HG03469 (cell line): ENCODE measurements around the gene PPARD.
A peak's percentile ranks its signal among the peaks of the same experiment; 100 is the strongest.
"Not testable (repeated sequence)": the region's sequence is repeated elsewhere in the genome, so short reads cannot be mapped to it uniquely, and the experiment has no call there.

ENCODE experiments used
- ATAC-seq: cut with Tn5 transposase; IDR thresholded peaks from one replicate; pipeline ENCODE4 v1.9.1; 2021; ENCODE audit warnings: mild to moderate bottlenecking, moderate library complexity, moderate number of reproducible peaks; ENCODE audit not compliant: unreplicated experiment

Gene PPARD

DNA sequence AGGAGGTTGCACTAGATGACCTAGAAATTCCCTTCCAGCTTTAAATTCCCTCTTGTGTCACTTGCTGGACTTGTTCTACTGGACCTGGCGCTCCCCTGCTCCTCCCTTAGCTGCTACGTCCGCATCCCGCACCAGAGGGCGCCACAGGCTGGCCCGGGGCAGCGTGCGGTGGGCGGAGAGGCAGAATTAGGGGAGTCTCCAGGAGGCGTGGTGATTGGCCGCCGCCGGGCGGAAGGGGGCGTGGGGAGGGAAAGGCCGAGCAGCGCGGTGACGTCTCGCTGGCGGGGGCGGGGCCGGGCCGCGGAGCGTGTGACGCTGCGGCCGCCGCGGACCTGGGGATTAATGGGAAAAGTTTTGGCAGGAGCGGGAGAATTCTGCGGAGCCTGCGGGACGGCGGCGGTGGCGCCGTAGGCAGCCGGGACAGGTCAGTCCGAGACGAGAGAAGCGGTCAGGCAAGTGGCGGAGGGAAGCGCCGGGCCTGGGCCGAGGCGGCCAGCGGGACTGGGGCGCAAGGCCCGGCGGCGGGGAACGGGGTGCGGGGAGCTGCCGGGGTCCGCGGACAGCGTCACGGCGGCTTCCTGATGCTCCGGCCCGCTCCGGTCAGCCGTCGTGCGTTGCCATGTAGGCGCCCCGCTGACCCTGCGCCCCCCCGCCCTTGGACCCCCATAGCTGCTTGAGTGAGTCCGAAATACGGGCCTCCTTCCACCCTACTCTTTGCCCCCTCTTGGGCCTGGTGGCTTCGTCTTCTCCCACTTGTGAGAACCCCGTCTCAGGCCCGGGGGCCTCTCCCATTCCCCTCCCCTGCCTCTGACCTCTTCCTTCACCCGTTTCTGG lies at the start of gene PPARD:
TSS of gene PPARD (plus strand) at position 301 of the 834 bp plus-strand sequence. CDS start 68,530 bp downstream, outside the sequence.
- ATAC-seq = peak; percentile 84

DNA sequence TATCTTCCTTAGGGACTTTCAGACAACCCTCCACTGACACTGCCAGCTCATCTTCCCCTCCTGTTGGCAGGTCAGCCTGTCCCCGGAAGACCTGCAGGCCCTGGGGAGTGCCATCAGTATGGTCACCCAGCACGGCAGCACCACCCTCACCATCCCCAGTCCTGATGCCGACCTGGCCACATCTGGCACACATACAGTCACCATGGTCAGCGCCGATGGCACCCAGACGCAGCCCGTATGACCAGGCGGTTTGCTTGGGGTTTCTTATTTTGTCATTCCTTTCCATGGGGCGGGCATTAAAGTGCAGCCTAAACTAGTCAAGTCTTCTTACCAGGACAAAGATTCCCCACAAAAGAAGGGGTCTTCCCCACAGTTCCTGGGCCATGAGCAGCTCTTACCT lies 48.7 kb upstream of the PPARD start:
- ATAC-seq = no peak

DNA sequence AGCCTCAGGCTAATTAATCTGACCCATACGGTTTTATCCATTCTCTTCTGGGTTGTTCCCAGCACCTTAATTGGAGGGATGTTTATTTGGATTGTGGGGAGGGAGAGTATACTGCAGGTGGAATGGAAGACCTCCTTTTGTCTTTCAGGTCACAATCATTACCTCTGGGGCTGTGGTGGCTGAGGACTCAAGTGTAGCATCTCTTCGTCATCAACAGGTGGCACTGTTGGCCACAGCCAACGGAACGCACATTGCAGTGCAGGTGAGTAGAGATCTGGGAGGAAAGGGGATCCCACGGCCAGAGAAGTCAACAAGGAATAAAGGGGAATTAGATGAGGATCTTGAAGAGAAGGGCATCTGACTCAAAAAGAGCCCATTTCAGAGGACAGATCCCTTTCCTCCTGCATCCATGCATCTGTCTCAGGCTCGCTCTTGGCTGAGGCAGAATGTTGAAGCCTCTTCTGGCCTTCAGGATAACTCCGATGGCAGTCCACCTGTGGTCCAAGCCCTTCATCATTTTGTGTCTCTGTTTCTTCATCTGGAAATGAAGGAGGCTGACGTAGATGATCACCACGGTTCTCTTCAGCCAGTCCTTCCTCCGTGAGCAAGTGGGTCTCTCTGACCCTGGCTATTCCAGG lies 47.9 kb upstream of the PPARD start:
- ATAC-seq = no peak

DNA sequence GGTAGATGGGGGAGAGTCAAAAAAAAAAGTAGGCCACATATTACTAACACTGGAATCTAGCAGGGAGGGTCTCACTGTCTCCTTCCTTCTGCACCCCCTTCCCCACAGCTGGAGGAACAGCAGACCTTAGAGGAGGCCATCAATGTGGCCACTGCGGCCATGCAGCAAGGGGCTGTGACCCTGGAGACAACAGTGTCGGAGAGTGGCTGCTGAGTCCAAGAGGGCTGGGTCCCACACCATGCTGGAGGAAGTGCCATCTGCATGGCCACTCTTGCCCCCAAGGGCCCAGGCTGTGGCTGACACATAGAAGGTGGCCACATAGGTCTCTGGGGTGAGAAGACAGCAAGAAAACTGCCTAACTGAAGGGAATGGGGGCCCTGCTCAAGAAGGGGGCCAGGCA lies 47.3 kb upstream of the PPARD start:
- ATAC-seq = no peak

DNA sequence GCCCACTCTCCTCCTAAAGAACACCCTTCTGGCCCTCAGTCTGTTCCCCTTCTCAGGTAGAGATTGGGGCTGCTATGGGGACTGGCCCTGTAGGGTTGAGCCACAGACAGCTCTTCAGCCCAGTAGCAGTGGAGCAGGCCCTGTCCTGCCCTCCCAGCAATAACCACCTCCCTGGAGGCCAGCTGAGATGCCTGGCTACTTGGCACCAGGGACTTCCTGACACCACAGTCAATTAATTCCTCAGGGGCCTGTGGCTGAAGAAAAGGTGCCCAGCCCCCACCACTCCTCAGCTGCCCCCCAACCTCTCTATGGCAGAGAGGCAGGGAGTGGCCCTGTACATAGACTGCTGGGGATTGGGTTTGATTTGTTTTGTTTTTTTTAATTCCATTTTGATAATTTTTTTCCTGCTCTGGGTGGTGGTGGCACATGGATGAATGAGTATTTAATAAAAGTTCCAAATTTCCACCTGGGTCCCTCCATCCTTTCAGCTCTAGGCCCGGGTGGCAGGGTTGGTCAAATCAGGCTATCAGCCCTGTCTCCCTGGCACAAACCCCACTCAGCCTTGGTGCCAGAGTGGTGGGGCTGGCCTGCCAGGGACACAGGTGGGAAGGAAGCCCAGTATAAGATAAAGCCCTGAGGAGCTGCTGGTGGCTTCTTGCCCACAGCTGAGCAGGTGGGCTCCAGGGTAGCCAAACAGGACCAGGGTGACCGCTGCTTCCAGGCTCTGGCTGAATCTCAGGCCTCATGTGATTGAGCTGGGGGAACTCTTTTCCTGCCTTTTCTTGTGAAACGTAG lies 46.6 kb upstream of the PPARD start:
- ATAC-seq = no peak

DNA sequence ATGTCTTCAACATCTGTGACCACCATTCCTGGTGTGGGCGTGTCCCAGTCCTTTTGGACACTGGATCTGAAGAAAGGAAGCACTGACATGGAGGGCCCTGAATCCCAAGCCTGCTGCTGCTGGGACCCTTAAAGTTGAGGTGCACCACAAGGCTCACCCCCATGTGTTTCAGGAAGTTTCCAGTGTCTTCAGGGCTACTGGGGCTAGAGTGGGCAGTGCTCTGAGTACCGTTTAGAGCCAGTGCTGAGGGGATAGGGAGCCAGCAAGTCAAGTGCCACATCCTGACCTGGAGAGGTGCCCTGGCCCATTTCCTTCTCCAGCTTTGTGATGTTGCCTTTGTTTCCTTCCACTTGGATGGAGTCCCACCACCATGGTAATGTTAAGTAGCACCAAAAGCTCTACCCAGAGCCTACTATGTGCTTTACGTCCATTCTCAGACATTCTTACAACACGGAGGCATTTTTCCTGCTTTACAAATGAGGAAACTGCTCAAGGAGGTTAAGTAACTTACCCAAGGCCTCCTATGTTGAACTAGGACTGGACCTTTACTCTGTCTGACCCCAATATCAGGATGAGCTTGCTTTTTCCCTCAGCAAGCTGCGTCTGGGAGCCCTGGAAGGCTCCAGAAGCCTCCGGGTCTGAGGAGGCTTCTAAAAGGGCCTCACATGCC lies 45.3 kb upstream of the PPARD start:
- no peak for ATAC-seq

DNA sequence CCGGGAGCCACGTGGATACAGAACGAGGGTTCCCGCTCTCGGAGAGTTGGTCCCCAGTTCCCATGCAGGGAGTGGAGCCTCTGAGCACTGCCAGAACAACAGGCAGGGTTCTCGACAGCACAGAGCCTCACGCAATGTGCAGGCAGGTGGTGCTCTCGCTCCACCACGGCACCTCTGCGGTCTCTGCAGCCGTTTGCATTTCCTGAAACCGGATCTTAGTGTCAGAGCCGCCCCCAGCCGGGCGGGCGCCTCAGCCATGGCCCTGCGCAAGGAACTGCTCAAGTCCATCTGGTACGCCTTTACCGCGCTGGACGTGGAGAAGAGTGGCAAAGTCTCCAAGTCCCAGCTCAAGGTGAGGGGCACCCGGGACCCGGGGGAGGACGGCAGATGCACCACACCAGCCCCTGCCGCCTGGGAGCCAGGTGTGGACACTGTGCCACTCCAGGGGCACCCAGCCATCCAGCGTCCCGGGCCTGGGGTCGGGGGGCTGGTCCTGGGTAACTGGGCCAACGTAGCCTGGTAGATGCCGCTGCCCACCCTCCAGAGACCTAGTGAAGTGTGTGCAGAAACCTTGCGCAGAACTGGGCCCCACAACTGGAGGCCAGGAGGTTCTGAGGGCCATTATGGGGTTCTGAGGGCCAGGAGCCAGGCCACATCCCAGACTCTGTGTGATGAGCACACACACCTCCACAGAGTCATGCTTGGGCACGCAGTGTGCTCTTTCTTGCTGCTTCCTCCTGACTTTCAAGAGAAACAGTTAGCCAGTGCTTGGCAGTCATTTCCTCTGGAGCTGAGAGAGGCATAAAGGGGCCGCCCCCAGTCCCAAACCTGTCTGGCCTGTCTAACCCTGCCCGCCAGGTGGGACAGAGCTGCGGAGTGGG lies 44.5 kb upstream of the PPARD start, which contains the start of gene DEF6:
TSS of gene DEF6 (plus strand) at position 218 of the 881 bp plus-strand sequence. CDS start at position 257, 39 bp downstream.
- ATAC-seq = peak; percentile 57

DNA sequence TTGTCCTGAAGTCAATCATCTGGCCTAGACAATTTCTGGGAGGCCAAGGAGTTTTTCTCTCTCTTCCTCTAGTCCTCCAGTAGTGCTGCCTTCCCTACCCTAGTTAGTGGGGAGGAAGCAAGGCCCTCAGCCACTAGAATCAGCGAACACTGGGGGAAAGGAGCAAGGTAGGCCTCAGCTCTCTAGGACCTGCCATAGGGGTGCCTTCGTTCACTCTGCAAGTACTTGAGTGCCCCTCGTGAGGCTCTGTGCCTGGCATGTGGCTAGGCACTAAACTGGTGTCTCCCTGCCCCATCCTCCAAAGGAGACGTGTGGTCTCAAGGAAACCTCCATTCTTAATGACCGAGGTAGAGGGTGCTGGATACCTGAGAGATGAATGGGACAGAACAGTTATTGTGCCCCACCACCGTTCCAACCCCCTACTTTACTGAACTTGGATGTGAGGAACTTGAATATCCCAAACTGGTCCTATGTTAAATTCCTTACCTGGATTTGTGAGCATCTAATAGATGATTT lies 43.7 kb upstream of the PPARD start:
- ATAC-seq = no peak

DNA sequence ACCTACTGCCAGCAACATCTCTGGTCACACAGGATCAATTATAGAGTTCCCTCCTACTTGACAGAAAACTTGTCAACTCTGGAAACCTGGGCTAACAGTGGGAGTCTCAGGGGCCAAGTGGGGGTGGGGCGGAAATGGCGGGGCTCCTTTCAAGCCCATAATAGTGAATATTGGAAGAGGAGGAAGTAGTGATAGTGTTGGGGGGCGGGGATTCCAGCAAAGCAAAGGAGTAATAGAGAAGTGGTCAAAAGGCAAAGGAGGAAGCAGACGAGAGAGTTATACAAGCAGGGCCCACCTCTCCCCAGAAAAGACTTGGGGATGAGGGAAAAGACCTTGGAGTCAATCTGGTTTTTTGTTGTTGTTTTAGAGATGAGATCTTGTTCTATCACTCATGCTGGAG lies 42.7 kb upstream of the PPARD start:
- no peak for ATAC-seq

DNA sequence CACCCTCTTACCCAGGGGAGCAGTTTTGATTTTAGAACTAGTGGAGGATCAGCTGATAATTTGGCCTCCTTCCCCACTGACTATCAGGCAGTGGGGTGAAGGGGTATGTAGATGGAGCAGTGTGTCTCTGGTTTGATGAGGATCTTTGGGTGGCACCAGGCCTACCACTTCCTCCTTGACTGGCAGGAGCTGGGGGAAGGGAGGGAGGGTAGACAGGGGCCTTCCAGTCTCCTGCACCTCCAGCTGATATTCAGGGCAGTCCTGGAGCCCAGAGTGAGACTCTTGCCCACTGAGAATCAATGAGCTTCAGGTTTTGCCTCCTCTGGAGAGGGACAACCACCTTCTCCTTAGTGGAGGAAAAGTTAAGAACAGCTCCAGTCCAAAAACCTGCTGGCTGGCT lies 41.5 kb upstream of the PPARD start:
- no peak for ATAC-seq

DNA sequence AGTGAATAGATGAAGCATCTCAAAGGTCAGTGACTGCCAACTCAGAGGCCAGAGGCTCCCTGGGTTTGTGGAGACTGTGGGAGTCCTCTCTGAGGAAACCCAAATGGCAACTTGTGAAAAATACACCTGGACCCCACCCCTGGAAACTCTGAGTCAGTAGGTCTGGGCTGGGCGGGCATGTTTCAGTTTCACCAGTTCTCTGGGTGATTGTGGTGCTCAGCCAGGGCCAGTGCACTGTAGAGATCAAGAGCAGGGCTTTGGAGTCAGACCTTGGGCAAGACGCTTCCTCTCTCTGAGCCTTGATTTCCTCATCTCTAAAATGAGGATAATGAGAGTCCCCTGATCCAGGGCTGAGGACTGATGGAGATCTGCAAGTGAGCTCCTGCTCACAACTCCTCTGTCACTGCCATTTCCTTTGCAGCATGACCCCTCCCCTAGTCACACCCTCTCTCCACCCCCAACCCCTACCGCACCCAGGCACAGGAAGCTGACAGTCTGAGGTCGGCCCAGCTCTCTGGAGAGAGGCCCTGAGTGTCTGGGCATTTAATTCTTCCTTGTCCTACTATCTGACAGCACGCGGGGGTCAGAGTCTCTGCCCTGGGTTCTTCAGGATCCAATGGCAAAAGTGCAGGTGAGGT lies 39.6 kb upstream of the PPARD start:
- no peak for ATAC-seq

DNA sequence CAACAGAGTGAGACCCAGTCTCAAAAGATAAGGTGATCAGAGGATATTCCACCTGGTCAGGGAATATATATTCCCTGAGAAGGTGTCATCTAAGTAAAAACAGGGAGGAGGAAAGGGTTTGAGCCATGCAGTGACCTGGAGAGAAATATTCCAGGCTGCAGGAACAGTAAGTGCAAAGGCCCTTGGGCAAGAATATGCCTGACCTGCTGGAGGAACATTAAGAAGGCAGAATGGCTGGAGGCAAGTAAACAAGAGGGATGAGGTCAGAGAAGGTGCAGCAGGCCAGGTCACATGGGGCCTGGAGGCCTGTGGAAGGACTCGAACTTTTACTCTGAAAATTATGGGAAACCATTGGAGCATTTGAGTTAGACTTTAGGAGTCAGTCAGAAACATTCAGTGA lies 38.1 kb upstream of the PPARD start:
- no peak for ATAC-seq

DNA sequence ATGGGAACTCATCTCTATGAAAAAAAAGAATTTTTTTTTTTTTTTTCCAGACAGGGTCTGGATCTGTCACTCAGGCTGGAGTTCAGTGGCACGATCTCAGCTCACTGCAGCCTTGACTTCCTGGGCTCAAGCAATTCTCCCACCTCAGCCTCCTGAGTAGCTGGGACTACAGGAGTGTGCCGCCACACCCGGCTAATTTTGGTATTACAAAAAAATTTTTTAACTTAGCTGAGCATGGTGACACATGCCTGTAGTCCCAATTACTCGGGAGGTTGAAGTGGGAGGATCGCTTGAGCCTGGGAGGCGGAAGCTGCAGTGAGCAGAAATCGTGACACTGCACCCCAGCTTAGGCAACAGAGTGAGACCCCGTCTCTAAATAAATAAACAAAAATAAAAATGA lies 37.2 kb upstream of the PPARD start:
- ATAC-seq = no peak

DNA sequence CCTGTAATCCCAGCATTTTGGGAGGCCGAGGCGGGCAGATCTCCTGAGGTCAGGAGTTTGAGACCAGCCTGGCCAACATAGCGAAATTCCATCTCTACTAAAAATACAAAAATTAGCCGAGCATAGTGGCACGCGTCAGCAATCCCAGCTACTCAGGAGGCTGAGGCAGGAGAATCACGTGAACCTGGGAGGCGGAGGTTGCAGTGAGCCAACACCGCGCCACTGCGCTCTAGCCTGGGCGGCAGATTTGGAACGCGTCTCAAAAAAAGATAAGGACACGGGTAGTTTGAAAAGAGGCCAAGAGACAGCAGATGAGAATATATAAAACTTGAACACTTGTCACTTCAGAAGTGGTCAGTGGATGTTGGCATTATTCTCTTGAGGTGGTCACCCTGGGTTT lies 35.2 kb upstream of the PPARD start:
- ATAC-seq = not testable (repeated sequence)

DNA sequence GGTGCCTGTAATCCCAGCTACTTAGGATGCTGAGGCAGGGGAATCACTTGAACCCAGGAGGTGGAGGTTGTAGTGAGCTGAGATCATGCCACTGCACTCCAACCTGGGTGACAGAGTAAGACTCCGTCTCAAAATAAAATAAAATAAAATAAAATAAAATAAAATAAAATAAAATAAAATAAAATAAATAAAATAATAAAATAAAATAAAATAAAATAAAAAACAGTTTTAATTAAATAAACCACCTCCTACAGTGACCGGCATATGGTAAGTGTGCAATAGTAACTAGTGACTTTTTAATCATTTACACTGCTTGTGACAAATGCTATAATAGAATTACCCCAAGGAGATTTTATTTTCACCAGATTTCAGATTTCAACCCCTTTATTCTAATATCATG lies 33.8 kb upstream of the PPARD start:
- not testable (repeated sequence) for ATAC-seq

DNA sequence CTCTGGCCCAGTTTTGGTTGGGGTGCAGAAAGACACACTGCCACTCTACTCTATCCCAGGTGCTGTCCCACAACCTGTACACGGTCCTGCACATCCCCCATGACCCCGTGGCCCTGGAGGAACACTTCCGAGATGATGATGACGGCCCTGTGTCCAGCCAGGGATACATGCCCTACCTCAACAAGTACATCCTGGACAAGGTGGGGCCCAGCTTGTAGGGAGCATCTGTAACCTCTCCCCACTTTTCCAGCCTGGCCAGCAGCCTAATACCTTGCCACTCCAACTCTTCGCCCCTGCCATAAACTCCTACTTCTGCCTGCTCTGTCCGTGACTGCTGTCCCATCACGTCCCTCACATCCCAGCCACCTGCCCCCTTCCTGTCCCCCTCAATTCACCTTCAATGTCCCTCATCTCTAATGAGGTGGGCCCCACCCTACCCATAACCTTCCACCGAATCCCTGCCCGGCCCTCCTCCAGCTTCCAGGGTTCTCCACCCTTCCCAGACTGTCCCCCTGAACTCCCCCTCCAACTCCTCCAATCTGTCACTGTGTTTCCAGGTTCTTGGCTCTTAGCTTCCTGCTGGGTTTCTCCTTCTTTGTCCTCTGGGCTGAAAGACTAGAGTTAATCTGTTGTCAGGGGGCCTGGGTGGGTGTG lies 32.6 kb upstream of the PPARD start:
- no peak for ATAC-seq

DNA sequence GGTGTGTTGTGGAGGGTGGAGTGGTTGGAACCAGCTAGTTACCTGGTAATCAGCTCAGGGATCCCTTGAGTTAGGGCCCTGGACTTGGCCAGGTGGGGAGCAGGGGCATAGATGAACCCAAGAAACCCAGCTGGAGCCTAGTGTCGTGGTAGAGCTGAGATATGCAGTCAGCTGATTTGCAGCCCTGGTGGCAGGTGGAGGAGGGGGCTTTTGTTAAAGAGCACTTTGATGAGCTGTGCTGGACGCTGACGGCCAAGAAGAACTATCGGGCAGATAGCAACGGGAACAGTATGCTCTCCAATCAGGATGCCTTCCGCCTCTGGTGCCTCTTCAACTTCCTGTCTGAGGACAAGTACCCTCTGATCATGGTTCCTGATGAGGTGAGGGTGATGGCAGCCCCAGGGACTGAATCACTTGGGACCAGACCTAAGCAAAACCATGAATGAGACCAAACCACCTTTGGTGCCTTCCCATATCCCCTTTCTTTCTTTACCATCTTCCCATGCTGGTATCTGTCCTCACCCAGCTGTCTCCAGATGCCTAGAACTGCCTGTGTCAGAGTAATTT lies 32.0 kb upstream of the PPARD start:
- no peak for ATAC-seq

DNA sequence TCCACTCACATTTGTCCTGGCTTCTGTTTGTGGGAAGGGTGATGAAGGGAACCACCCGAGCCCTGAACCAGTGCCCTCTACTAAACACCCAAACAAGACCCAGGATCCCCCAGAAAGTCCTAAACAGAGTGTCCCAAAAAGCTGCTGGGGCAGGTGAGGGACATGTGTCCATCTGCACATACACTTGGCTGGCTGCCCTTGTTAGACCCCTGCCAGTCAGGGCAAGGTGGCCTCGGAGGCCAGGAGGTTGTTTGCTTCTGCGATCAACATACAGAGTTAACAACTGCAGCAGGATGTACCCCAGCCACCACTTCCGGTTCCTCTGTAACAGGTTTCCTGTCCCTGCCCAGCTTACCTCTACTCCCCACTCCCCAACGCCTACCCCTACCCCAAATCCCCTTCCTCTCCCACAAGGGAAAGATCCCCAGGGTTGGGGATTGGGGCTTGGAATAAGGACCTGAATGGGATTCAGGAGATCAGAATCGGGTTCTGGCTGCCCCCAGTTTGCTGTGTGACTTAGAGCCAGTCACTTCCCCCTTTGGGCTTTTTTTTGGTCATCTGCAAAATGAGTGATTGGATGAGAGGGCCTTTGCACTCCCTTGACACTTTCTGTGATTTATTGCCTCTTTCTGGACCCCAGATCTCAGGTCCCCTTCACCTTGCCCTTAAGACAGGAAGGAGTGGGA lies 30.8 kb upstream of the PPARD start:
- no peak for ATAC-seq
